H1 (cell line): ENCODE results near the gene OSBPL9. TPM values are rescaled to one million over a fixed set of nuclear protein-coding genes. Genes with fewer than 3 reads are reported as not detected.
A peak's percentile ranks its signal among the peaks of the same experiment; 100 is the strongest.

Experiments used
- CEBPB ChIP-seq: IDR thresholded peaks from 2 replicates; pipeline ENCODE4 v1.6.1; 2012; ENCODE audit warnings: low read depth, low read length
- CHD2 ChIP-seq: IDR thresholded peaks from 2 replicates; pipeline ENCODE4 v1.6.1; 2012; ENCODE audit warnings: low read length, improper control_type of control experiment
- CHD7 ChIP-seq: fragments of 300-600 bp; sonication (generic); IDR thresholded peaks from 2 replicates; pipeline ENCODE4 v1.7.1; 2012; ENCODE audit warnings: low read length, moderate library complexity, mild to moderate bottlenecking, inconsistent platforms; ENCODE audit not compliant: insufficient replicate concordance
- HDAC6 ChIP-seq: IDR thresholded peaks from one replicate; pipeline ENCODE4 v1.7.1; 2012; ENCODE audit warnings: low read depth, mild to moderate bottlenecking, inconsistent platforms, low read length, moderate library complexity
- KDM4A ChIP-seq: IDR thresholded peaks from one replicate; pipeline ENCODE4 v1.7.1; 2012; ENCODE audit warnings: low read depth, mild to moderate bottlenecking, moderate library complexity, low read length, inconsistent platforms; ENCODE audit not compliant: severe bottlenecking
- KDM5A ChIP-seq: fragments of 200-600 bp; IDR thresholded peaks from 2 replicates; pipeline ENCODE4 v1.7.1; 2012; ENCODE audit warnings: mild to moderate bottlenecking, low read length, inconsistent platforms, mixed read lengths
- POLR2AphosphoS5 ChIP-seq: IDR thresholded peaks from 2 replicates; pipeline ENCODE4 v1.6.1; 2011; ENCODE audit warnings: low read depth, low read length
- TAF1 ChIP-seq: IDR thresholded peaks from 2 replicates; pipeline ENCODE4 v1.6.1; 2011; ENCODE audit warnings: mild to moderate bottlenecking, low read depth, low read length
- polyA plus RNA-seq, 7 experiments: library from polyadenylated mRNA; depleted of rRNA in 3 of 7; stranded (reverse) in 5 of 7; unstranded in 2 of 7; fragments of >200 nt in 5 of 7; fragments of 200-250 nt in 2 of 7; gene quantifications; 1 replicate in 5 of 7; 2 replicates in 1 of 7; 4 replicates in 1 of 7; pipeline versions ENCODE4 v1.2.1 to v1.2.3, GENCODE V29; 2011 to 2013; ENCODE audit warnings: missing spikeins in 2 of 7, mixed read lengths in 2 of 7
- total RNA-seq: library from RNA; stranded (reverse); fragmentation: NEBNext Ultra II Directional; extraction: Animal tissue kit (Norgen Biotek cat#: 25700); gene quantifications from 2 replicates; pipeline ENCODE4 v1.2.1, GENCODE V29; 2021
- TF ChIP-seq, protein P1 (sequence below): IDR thresholded peaks from 2 replicates; pipeline ENCODE4 v1.6.1; 2011; ENCODE audit warnings: low read length, improper control_type of control experiment
- TF ChIP-seq, protein P2 (sequence below): IDR thresholded peaks from 2 replicates; pipeline ENCODE4 v1.6.1; 2012; ENCODE audit warnings: inconsistent platforms

The OSBPL9 gene
- total and polyA plus RNA-seq, 2 of the 8 experiments (the other 6 are each of a cell fraction or from before 2014, with no cell fraction given), result 58.2 to 71.6 TPM

DNA sequence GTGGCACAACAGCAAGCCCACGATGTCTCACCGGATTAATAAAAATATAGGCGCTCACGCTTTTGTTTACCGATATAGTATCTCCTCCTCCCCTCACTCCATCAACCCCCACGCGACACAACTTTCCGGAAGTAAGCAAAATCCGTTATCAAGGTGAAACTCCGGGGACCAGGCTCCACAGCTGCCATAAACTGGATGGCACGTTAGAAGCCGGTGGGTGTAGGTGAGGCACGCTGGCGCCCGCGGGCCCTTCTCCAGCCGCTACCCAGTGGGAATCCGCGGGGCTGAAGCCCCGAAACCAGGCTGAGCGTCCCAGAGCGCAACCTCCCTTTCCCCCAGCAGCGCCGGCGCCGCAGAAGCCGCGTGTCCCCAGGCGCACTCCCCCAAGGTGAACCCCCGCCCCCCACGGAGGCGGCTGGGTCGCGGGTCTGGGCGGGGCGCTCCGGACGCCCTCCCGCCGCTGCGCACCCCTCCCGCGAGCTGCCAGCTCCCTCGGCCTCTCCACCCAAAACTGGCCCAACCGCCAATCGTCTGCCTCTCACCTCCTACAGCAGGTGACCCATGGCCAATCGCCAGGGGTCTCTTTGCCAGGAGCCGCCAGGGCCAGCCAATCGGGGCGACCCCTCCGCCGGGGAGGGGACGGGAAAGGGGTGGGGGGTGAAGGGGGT, 112.4 kb downstream of the OSBPL9 start (continued):
- TF ChIP-seq CHD7 (no peak), HDAC6 (no peak), CHD2 (peak; percentile 74), POLR2AphosphoS5 (peak; percentile 43; the same call in 1 of the 2 replicates), CEBPB (no peak), KDM5A (no peak), TAF1 (peak; percentile 79), KDM4A (peak; percentile 34)
- TF ChIP-seq, protein P1, sequence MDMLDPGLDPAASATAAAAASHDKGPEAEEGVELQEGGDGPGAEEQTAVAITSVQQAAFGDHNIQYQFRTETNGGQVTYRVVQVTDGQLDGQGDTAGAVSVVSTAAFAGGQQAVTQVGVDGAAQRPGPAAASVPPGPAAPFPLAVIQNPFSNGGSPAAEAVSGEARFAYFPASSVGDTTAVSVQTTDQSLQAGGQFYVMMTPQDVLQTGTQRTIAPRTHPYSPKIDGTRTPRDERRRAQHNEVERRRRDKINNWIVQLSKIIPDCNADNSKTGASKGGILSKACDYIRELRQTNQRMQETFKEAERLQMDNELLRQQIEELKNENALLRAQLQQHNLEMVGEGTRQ, result peak; percentile 73
- TF ChIP-seq, protein P2, sequence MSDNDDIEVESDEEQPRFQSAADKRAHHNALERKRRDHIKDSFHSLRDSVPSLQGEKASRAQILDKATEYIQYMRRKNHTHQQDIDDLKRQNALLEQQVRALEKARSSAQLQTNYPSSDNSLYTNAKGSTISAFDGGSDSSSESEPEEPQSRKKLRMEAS, result peak; percentile 48; the same call in 1 of the 2 replicates
